ENCODE results near the gene SLC43A2. TPM values are rescaled to one million over a fixed set of nuclear protein-coding genes. Genes with fewer than 3 reads are reported as not detected.
A peak's percentile ranks its signal among the peaks of the same experiment; 100 is the strongest.

Gene SLC43A2
- total and polyA plus RNA-seq, 3 donors from 2014 or later = 11.7 to 15.7 (median 12.4) TPM

DNA sequence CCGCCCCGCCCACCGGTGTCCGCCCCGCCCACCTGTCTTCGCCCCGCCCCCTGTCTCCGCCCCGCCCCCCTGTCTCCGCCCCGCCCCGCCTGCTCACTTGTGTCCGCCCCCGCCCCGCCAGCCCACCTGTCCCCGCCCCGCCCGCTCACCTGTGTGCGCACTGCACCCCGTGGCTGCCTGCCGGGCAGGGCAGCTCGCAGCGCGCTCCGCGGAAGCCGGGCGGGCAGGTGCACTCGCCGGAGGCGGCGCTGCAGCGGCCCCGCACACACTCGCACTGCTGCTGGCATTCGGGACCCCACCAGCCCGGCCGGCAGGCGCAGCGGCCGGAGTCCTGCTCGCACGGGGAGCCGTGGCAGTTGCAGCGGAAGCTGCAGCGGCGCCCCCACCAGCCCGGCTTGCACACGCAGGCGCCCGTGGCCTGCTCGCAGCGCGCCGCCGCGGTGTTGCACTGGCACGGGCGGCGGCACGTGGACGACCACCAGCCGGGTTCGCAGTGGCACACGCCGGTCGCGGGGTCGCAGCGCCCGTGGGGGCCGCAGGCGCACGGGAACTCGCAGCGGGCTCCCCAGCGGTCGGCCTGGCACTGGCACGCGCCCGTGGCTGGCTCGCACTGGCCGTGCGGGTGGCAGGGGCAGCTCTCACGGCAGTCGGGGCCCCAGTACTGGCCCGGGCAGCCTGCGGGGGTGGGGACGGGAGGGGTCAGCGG is 14.8 kb upstream of the SLC43A2 start:
- Histone ChIP-seq H3K4me3 (peak overlapping the region; percentile 20 to 43), H3K27ac (no peak overlapping the region), H3K36me3 (ENCODE audit: low read depth, missing control alignments) (no peaks in the 10 kb centered on the region)

DNA sequence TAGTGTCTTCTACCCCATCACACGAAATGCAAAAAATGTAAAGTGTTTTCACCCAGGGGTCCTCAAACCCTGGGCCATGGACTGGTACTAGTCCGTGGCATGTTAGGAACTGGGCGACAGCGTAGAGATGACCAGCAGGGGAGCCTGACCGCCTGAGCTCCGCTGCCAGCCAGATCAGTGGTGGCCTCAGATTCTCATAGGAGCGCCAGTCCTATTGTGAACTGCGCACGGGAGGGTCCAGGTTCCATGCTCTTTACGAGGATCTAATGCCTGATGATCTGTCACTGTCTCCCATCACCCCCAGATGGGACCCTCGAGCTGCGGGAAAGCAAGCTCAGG is 12.4 kb upstream of the SLC43A2 start:
- H3K9me3 ChIP-seq = no peaks in the 10 kb centered on the region
- intact Hi-C loops (cut with DNase I; ENCODE audit: low total_unique reads) = no loop called here
- no peaks in the 10 kb centered on the region for H3K36me3 ChIP-seq (ENCODE audit: low read depth, missing control alignments)
- no peak for DNase-seq
- no peak overlapping the region for H3K27ac ChIP-seq
- TF ChIP-seq, protein P1, sequence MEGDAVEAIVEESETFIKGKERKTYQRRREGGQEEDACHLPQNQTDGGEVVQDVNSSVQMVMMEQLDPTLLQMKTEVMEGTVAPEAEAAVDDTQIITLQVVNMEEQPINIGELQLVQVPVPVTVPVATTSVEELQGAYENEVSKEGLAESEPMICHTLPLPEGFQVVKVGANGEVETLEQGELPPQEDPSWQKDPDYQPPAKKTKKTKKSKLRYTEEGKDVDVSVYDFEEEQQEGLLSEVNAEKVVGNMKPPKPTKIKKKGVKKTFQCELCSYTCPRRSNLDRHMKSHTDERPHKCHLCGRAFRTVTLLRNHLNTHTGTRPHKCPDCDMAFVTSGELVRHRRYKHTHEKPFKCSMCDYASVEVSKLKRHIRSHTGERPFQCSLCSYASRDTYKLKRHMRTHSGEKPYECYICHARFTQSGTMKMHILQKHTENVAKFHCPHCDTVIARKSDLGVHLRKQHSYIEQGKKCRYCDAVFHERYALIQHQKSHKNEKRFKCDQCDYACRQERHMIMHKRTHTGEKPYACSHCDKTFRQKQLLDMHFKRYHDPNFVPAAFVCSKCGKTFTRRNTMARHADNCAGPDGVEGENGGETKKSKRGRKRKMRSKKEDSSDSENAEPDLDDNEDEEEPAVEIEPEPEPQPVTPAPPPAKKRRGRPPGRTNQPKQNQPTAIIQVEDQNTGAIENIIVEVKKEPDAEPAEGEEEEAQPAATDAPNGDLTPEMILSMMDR (IDR thresholded peaks at IDR 0.05) = no peak
- TF ChIP-seq POLR2A (IDR thresholded peaks at IDR 0.05) = no peak
- peaks cover 6% of the 10 kb centered on the region for H3K4me1 ChIP-seq
- no peak overlapping the region for H3K4me3 ChIP-seq
- H3K27me3 ChIP-seq = no peaks in the 10 kb centered on the region
- WGBS, 2 donors = 88% methylated on average over 12 of the region's 12 CpGs

More for the DNA sequence above, 14.8 kb upstream of the SLC43A2 start:
- H3K27me3 ChIP-seq = no peaks in the 10 kb centered on the region
- H3K9me3 ChIP-seq = no peaks in the 10 kb centered on the region
- no peak for TF ChIP-seq POLR2A (IDR thresholded peaks at IDR 0.05)
- TF ChIP-seq, protein P1 (IDR thresholded peaks at IDR 0.05) = peak in 1 of 3 experiments; percentile 12
- intact Hi-C loops (cut with DNase I; ENCODE audit: low total_unique reads) = no loop called here
- peaks cover 14% of the 10 kb centered on the region for H3K4me1 ChIP-seq
- DNase-seq = peak; percentile 64
- 1% methylated on average over 36 of the region's 90 CpGs; no CpG with 5 or more reads in 1 of the 2 donors for WGBS, 2 donors

GRCh38 chr17:1640329-1641064 is 11.9 kb upstream of the SLC43A2 start:
- intact Hi-C loops (cut with DNase I; ENCODE audit: low total_unique reads) = no loop called here
- H3K36me3 ChIP-seq (ENCODE audit: low read depth, missing control alignments) = no peaks in the 10 kb centered on the region
- 84 to 87% methylated on average over 11 to 23 of the region's 23 CpGs for WGBS, 2 donors
- peaks cover 6% of the 10 kb centered on the region for H3K4me1 ChIP-seq
- no peak for DNase-seq
- H3K9me3 ChIP-seq = no peaks in the 10 kb centered on the region
- no peaks in the 10 kb centered on the region for H3K27me3 ChIP-seq
- H3K27ac ChIP-seq = no peak overlapping the region
- TF ChIP-seq, protein P1 (IDR thresholded peaks at IDR 0.05) = no peak
- no peak for TF ChIP-seq POLR2A (IDR thresholded peaks at IDR 0.05)
- H3K4me3 ChIP-seq = no peak overlapping the region

DNA sequence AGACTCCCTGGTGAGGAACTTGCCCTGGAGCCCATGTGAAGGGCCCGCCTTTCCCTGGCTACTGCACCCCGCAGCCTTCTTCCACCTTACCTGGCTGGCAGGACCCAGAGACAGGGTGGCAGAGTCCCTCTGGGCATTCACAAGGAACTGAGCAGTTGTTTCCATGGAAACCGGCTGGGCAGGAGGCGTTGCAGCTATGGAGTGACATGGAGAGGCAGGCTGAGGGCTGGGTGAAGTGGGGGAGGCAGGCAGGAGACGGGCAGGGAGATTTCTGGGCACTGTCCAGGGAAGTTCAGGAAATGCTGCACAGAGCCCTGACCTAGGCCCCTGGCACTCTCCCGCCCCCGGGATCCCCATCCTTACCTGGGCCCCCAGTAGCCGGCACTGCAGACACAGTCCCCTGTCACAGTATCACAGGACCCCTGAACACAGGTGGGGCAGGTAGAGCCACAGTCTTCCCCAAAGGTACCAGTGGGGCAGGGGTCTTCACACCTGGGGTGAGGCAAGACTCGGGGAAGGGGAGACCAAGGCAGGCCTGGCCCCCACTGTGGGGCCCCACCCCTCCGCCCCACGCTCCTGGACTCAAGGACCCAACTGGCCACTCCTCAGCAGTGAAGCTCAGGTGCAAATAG is 11.0 kb upstream of the SLC43A2 start:
- H3K4me3 ChIP-seq = no peak overlapping the region
- 78 to 80% methylated on average over 5 to 11 of the region's 11 CpGs for WGBS, 2 donors
- TF ChIP-seq POLR2A (IDR thresholded peaks at IDR 0.05) = no peak
- TF ChIP-seq, protein P1 (IDR thresholded peaks at IDR 0.05) = no peak
- no peaks in the 10 kb centered on the region for H3K27me3 ChIP-seq
- no peaks in the 10 kb centered on the region for H3K9me3 ChIP-seq
- peaks cover 15% of the 10 kb centered on the region for H3K4me1 ChIP-seq
- peak; percentile 54 for DNase-seq
- no peaks in the 10 kb centered on the region for H3K36me3 ChIP-seq (ENCODE audit: low read depth, missing control alignments)
- intact Hi-C loops (cut with DNase I; ENCODE audit: low total_unique reads) = no loop called here
- H3K27ac ChIP-seq = no peak overlapping the region
